AG09309 (cell line): ENCODE measurements around the gene FGD5.

Source experiments
- DNase-seq: peaks from one replicate; pipeline ENCODE4 v3.0.0-alpha.2; 2010; ENCODE audit warnings: low read depth
- H3K4me3 ChIP-seq: 2 replicates; pipeline ENCODE4 v1.5.1; 2011; ENCODE audit warnings: mild to moderate bottlenecking, low read depth, low read length, moderate library complexity; ENCODE audit not compliant: control insufficient read depth
- TF ChIP-seq, protein P1 (sequence below): IDR thresholded peaks from 2 replicates; pipeline ENCODE4 v1.5.1; 2011; ENCODE audit warnings: mild to moderate bottlenecking, low read depth, low read length, inconsistent platforms; ENCODE audit not compliant: insufficient read depth, control insufficient read depth; ENCODE audit errors: missing control alignments

The FGD5 gene

DNA sequence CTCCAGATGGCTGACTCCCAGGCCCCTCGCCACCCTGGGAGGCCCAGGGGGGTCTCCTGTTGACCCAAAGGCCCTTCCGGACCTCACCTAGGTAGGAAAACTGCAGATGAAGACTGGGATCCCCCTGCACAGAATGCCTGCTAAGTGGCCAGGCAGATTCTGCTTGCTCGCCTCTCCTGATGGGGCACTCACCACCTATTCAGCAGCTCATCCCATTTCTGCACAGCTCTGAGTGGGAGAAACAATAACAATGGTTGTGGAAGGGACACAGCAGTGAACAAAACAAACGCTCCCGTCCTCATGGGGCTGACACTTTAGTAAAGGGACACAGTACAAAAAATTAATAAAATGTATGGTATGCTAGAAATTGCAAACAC is 24.9 kb upstream of the FGD5 start:
- H3K4me3 ChIP-seq = no peak overlapping the region
- DNase-seq = no peak
- TF ChIP-seq, protein P1, sequence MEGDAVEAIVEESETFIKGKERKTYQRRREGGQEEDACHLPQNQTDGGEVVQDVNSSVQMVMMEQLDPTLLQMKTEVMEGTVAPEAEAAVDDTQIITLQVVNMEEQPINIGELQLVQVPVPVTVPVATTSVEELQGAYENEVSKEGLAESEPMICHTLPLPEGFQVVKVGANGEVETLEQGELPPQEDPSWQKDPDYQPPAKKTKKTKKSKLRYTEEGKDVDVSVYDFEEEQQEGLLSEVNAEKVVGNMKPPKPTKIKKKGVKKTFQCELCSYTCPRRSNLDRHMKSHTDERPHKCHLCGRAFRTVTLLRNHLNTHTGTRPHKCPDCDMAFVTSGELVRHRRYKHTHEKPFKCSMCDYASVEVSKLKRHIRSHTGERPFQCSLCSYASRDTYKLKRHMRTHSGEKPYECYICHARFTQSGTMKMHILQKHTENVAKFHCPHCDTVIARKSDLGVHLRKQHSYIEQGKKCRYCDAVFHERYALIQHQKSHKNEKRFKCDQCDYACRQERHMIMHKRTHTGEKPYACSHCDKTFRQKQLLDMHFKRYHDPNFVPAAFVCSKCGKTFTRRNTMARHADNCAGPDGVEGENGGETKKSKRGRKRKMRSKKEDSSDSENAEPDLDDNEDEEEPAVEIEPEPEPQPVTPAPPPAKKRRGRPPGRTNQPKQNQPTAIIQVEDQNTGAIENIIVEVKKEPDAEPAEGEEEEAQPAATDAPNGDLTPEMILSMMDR = no peak

DNA sequence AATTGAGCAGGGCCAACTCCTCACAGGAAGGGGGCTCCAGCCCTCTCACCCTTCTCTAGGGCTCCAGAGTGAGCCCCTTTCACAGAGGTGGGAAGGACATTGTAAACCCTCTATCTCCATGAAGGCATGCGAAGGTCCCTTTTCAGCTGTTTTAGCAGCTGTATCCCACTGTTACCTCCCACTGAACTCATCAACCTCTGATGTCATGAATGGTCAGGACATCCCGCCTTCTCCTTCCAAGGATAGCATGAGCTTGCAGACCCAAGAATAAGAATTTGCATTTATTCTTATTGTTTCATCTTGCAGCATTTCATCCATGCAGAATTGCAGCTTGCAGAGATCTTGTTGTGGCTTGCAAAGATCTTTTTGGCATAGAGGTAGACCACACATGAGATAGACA is 24.3 kb upstream of the FGD5 start:
- TF ChIP-seq, protein P1 = no peak
- no peak for DNase-seq
- H3K4me3 ChIP-seq = no peak overlapping the region

DNA sequence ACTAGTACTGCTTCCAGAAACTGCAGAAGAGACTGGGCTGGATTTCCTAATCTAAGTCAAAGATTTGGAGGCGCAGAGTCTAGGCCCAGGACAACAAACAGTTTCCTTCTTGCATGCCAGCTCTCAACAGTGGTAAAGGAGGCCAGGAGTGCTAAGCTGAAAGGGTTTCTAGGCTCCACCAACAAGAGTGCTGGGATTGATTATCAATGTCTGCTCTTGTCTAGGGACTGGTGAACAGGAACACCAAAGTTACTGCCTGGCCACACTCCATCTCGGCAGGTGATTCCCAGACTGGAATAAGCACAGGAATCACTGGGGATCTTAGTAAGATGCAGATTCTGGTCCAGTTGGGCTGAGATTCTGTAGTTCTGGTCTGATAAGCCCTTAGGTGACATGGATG is 22.8 kb upstream of the FGD5 start:
- no peak for DNase-seq
- TF ChIP-seq, protein P1 = no peak
- H3K4me3 ChIP-seq = no peak overlapping the region

- H3K4me3 ChIP-seq = no peak overlapping the region
- TF ChIP-seq, protein P1 = no peak
- no peak for DNase-seq
Measured at GRCh38 chr3:14796403-14797077, 22.2 kb upstream of the FGD5 start.

- no peak for DNase-seq
- no peak overlapping the region for H3K4me3 ChIP-seq
- TF ChIP-seq, protein P1 = no peak
Measured at GRCh38 chr3:14797731-14798130, 21.0 kb upstream of the FGD5 start.

DNA sequence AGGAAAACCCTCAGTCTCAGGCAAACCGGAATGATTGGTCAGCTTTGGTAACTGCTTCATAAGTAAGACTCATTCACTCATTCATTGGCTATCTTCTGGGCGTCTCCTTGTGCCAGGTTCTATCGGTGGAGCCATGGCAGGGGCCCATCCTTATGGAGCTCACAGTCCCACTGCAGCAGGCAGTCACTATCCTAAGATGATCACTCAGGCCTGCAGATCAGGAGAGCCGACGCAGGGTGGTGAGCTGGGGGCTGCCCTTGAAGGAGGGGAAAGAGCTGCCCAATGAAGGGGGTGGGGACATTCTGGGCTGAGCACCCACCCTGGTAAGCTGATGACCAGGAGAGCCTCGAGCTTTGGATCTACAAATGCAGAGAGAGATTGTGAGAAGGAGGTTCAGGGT is 20.5 kb upstream of the FGD5 start:
- TF ChIP-seq, protein P1 = no peak
- no peak overlapping the region for H3K4me3 ChIP-seq
- DNase-seq = no peak

GRCh38 chr3:14799146-14799545 is 19.6 kb upstream of the FGD5 start:
- TF ChIP-seq, protein P1 = no peak
- H3K4me3 ChIP-seq = no peak overlapping the region
- DNase-seq = no peak
